Endothelial cell of umbilical vein (primary cell): ENCODE data around the gene INPP5B. TPM values are rescaled to one million over a fixed set of nuclear protein-coding genes. Genes with fewer than 3 reads are reported as not detected.

Source experiments
- BruUV-seq: library from RNA; stranded (reverse); fragments of 400-500 nt; replicated peaks from 2 replicates; lab custom pipeline; 2021; lab: Mats Ljungman, UMichigan
- CTCF ChIA-PET: fragments of 300-600, 350-600 bp; sonication (Branson Sonifier 250); formaldehyde crosslinking; loops from one replicate; lab custom pipeline; 2021; ENCODE audit warnings: antibody characterized with exemption, inconsistent platforms; lab: Charles Lee
- POLR2A ChIA-PET: fragments of 300-600, 350-600 bp; sonication (Branson Sonifier 250); formaldehyde crosslinking; loops from one replicate; lab custom pipeline; 2021; ENCODE audit warnings: antibody characterized with exemption, inconsistent platforms; lab: Charles Lee
- DNase-seq: peaks from one replicate; pipeline ENCODE4 v3.0.0-alpha.2; 2011; ENCODE audit warnings: low read depth, low spot score
- FAIRE-seq: peaks from 2 replicates; lab custom pipeline; 2011; peaks lifted over from hg19 to GRCh38; lab: Jason Lieb, UNC
- H2AFZ ChIP-seq: 2 replicates; pipeline ENCODE4 v1.6.0; 2012; ENCODE audit warnings: low read depth, low read length, control low read depth, inconsistent platforms
- H3K27ac ChIP-seq: 2 replicates; pipeline ENCODE4 v1.5.1; 2011; ENCODE audit warnings: low read depth, mild to moderate bottlenecking, control low read depth, low read length, moderate library complexity; ENCODE audit not compliant: insufficient read depth
- H3K27me3 ChIP-seq, 2 experiments: 2 replicates each; pipeline versions ENCODE4 v1.6.0 to v1.6.1; 2011; ENCODE audit warnings: low read length in 2 of 2, mixed read lengths in 1 of 2; ENCODE audit not compliant: control insufficient read depth in 2 of 2, insufficient read depth in 2 of 2
- H3K36me3 ChIP-seq, 2 experiments: 2 replicates in 1 of 2; 3 replicates in 1 of 2; pipeline ENCODE4 v1.5.1; 2011; ENCODE audit warnings: low read length in 2 of 2, mild to moderate bottlenecking in 1 of 2, moderate library complexity in 1 of 2; ENCODE audit not compliant: control insufficient read depth in 2 of 2, insufficient read depth in 2 of 2; ENCODE audit errors: extremely low read depth in 1 of 2
- H3K4me1 ChIP-seq: 3 replicates; pipeline ENCODE4 v1.5.1; 2011; ENCODE audit warnings: mild to moderate bottlenecking, low read length; ENCODE audit not compliant: control insufficient read depth, insufficient read depth; ENCODE audit errors: extremely low read depth
- H3K4me2 ChIP-seq: 2 replicates; pipeline ENCODE4 v1.6.1; 2011; ENCODE audit warnings: low read length, control low read depth, mixed read lengths; ENCODE audit not compliant: insufficient read depth
- H3K4me3 ChIP-seq, 3 experiments: fragments of 200-600 bp in 1 of 3; sonication (generic), shearing (Covaris generic) in 1 of 3; replicated peaks in 1 of 3; 2 replicates each; pipeline ENCODE4 v1.5.1; 2011 to 2016; ENCODE audit warnings: control low read depth in 3 of 3, low read length in 3 of 3, mild to moderate bottlenecking in 2 of 3, inconsistent platforms in 1 of 3, low read depth in 1 of 3, moderate library complexity in 1 of 3; ENCODE audit not compliant: insufficient read depth in 1 of 3
- H3K79me2 ChIP-seq: 2 replicates; pipeline ENCODE4 v1.6.0; 2012; ENCODE audit warnings: low read length, inconsistent platforms; ENCODE audit not compliant: control insufficient read depth, insufficient read depth
- H3K9ac ChIP-seq: replicated peaks from 2 replicates; pipeline ENCODE3; 2011; ENCODE audit warnings: low read length, control low read depth; ENCODE audit not compliant: insufficient read depth; ENCODE audit errors: extremely low read depth
- H3K9me1 ChIP-seq: replicated peaks from 3 replicates; pipeline ENCODE4 v1.6.0; 2011; ENCODE audit warnings: mild to moderate bottlenecking, low read length; ENCODE audit not compliant: control insufficient read depth, insufficient read depth; ENCODE audit errors: extremely low read depth
- H3K9me3 ChIP-seq: replicated peaks from 2 replicates; pipeline ENCODE4 v1.5.1; 2012; ENCODE audit warnings: low read length, inconsistent platforms; ENCODE audit not compliant: control insufficient read depth, insufficient read depth
- H4K20me1 ChIP-seq: replicated peaks from 2 replicates; pipeline ENCODE3; 2011; ENCODE audit warnings: mild to moderate bottlenecking, low read length; ENCODE audit not compliant: control insufficient read depth, insufficient read depth; ENCODE audit errors: extremely low read depth
- CTCF ChIP-seq, 2 donors: IDR thresholded peaks; 1 replicate in 1 of 2; 2 replicates in 1 of 2; pipeline ENCODE4 v1.5.1; 2011; ENCODE audit warnings: low read length in 2 of 2, mild to moderate bottlenecking in 2 of 2, moderate library complexity in 2 of 2, control low read depth in 1 of 2, inconsistent platforms in 1 of 2, low read depth in 1 of 2; ENCODE audit not compliant: insufficient read depth in 1 of 2; ENCODE audit errors: extremely low read depth in 1 of 2
- EZH2 ChIP-seq: IDR thresholded peaks from 2 replicates; pipeline ENCODE4 v1.6.1; 2012; ENCODE audit warnings: borderline replicate concordance, low read depth, mild to moderate bottlenecking, moderate library complexity, low read length, inconsistent platforms; ENCODE audit not compliant: severe bottlenecking
- FOS ChIP-seq: IDR thresholded peaks from 2 replicates; pipeline ENCODE4 v1.6.1; 2011; ENCODE audit warnings: mild to moderate bottlenecking, low read length, moderate library complexity, borderline replicate concordance; ENCODE audit not compliant: insufficient read depth
- GATA2 ChIP-seq: IDR thresholded peaks from 2 replicates; pipeline ENCODE4 v1.7.0; 2011; ENCODE audit warnings: low read depth, mild to moderate bottlenecking, moderate library complexity, mixed read lengths, low read length; ENCODE audit not compliant: insufficient read length, insufficient read depth
- JUN ChIP-seq: IDR thresholded peaks from 2 replicates; pipeline ENCODE4 v1.6.1; 2011; ENCODE audit warnings: borderline replicate concordance, low read depth; ENCODE audit not compliant: insufficient read length, insufficient read depth
- MAX ChIP-seq: IDR thresholded peaks from 2 replicates; pipeline ENCODE4 v1.6.1; 2011; ENCODE audit not compliant: insufficient read depth, insufficient read length
- MYC ChIP-seq: IDR thresholded peaks from one replicate; pipeline ENCODE4 v1.6.1; 2011; ENCODE audit warnings: mild to moderate bottlenecking, low read depth, low read length
- POLR2A ChIP-seq: IDR thresholded peaks from 2 replicates; pipeline ENCODE4 v1.6.1; 2012; ENCODE audit warnings: low read depth, mild to moderate bottlenecking, control low read depth, low read length
- POLR2AphosphoS5 ChIP-seq: IDR thresholded peaks from 2 replicates; pipeline ENCODE4 v1.6.1; 2012; ENCODE audit warnings: low read depth, mild to moderate bottlenecking, control low read depth, low read length, moderate library complexity; ENCODE audit not compliant: insufficient read depth
- dilution Hi-C: fragments of 300-500 bp; cut with MboI; formaldehyde crosslinking; loops from one replicate; pipeline ENCODE4 v1.15.0; 2019; ENCODE audit warnings: low sequenced_read_pairs; ENCODE audit not compliant: extremely low pct_ligation_motif_present
- intact Hi-C: fragments of 100-400 bp; cut with micrococcal nuclease; formaldehyde crosslinking; loops from one replicate; pipeline ENCODE4 v1.10.0; 2022
- polyA plus RNA-seq, 4 experiments: library from polyadenylated mRNA; depleted of rRNA in 3 of 4; stranded (reverse) in 3 of 4; unstranded in 1 of 4; fragments of >200 nt; gene quantifications; 2 replicates each; pipeline versions ENCODE4 v1.2.1 to v1.2.3, GENCODE V29; 2011 to 2012; ENCODE audit warnings: missing spikeins in 1 of 4
- total RNA-seq: library from RNA; stranded (reverse); gene quantifications from 2 replicates; pipeline ENCODE4 v1.2.3, GENCODE V29; 2021

Gene INPP5B
- total and polyA plus RNA-seq, 2 donors (not counting 3 experiments of a cell fraction or from before 2014, with no cell fraction given), result 7.4 to 14.7 TPM

- FAIRE-seq (no peak), DNase-seq (no peak)
- Histone ChIP-seq H3K27me3 (no peaks in the 10 kb centered on the region), H3K79me2 (no peaks in the 10 kb centered on the region), H3K9me3 (no peaks in the 10 kb centered on the region), H3K4me3 (no peak overlapping the region), H3K9ac (no peak overlapping the region), H3K27ac (no peak overlapping the region), H4K20me1 (no peaks in the 10 kb centered on the region), H3K4me2 (no peak overlapping the region), H3K36me3 (peaks cover 7 to 16% of the 10 kb centered on the region in 2 experiments), H2AFZ (no peak overlapping the region), H3K9me1 (no peaks in the 10 kb centered on the region), H3K4me1 (no peaks in the 10 kb centered on the region)
- no peak for TF ChIP-seq GATA2
- TF ChIP-seq JUN, result no peak
- no peak for TF ChIP-seq FOS
- TF ChIP-seq POLR2A, result no peak
- TF ChIP-seq EZH2, result no peak
- TF ChIP-seq POLR2AphosphoS5, result no peak
- no peak for TF ChIP-seq MYC
- no peak for TF ChIP-seq CTCF (IDR thresholded peaks at IDR 0.05; ENCODE audit: extremely low read depth in 1 of 2, insufficient read depth in 1 of 2, low read depth in 1 of 2, low read length in 2 of 2)
- TF ChIP-seq MAX, result no peak
- dilution Hi-C loops (no loop called here), intact Hi-C loops (no loop called here)
- POLR2A ChIA-PET, result no interaction called here
- BruUV-seq, result no TSS peak
- CTCF ChIA-PET, result interaction anchor here (0.9 to 1.9 kb wide), 2 partner anchors 8 to 34 kb away, joined by 3 to 6 read pairs; partner anchors contain the start of gene MTF1
Observed at GRCh38 chr1:37825506-37825905, 121.3 kb downstream of the INPP5B start.
